ENCODE measurements around the gene PHC3.

DNA sequence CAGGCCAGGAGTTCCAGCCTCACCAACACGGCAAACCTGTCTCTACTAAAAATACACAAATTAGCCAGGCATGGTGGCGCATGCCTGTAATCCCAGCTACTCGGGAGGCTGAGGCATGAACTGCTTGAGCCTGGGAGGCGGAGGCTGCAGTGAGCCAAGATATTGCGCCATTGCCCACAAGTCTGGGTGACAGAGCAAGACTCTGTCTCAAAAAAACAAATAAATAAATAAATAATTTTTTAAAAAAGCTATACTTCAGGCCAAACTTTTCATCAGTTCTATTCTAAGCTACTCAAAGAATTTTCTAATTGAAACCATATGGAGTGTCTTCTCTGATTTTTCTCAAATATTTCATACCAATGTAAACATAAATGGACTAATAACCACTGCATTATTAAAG lies 43.5 kb downstream of the PHC3 start:
- TF ChIP-seq, protein P1, sequence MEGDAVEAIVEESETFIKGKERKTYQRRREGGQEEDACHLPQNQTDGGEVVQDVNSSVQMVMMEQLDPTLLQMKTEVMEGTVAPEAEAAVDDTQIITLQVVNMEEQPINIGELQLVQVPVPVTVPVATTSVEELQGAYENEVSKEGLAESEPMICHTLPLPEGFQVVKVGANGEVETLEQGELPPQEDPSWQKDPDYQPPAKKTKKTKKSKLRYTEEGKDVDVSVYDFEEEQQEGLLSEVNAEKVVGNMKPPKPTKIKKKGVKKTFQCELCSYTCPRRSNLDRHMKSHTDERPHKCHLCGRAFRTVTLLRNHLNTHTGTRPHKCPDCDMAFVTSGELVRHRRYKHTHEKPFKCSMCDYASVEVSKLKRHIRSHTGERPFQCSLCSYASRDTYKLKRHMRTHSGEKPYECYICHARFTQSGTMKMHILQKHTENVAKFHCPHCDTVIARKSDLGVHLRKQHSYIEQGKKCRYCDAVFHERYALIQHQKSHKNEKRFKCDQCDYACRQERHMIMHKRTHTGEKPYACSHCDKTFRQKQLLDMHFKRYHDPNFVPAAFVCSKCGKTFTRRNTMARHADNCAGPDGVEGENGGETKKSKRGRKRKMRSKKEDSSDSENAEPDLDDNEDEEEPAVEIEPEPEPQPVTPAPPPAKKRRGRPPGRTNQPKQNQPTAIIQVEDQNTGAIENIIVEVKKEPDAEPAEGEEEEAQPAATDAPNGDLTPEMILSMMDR (IDR thresholded peaks at IDR 0.05; ENCODE audit: poor library complexity, severe bottlenecking), result no peak
- TF ChIP-seq POLR2AphosphoS5 (IDR thresholded peaks at IDR 0.05), result no peak

All from neural cell (in vitro differentiated cells).